ENCODE results near the gene TRPV6.

The TRPV6 gene

GRCh38 chr7:142868188-142868985 lies 17.2 kb downstream of the TRPV6 start:
- DNase-seq (ENCODE audit: low spot score) = no peak

- DNase-seq (ENCODE audit: low spot score) = no peak
These were observed 18.0 kb downstream of the TRPV6 start for GRCh38 chr7:142867398-142868187.

GRCh38 chr7:142867097-142867378 lies 18.5 kb downstream of the TRPV6 start:
- no peak for DNase-seq (ENCODE audit: low spot score)

GRCh38 chr7:142866361-142867096 lies 19.0 kb downstream of the TRPV6 start:
- peak; percentile 28 for DNase-seq (ENCODE audit: low spot score)

- no peak for DNase-seq (ENCODE audit: low spot score)
These were observed 19.8 kb downstream of the TRPV6 start for GRCh38 chr7:142865766-142866165.

- no peak for DNase-seq (ENCODE audit: low spot score)
These were observed 20.4 kb downstream of the TRPV6 start for GRCh38 chr7:142864980-142865747.

GRCh38 chr7:142863891-142864685 lies 21.5 kb downstream of the TRPV6 start:
- no peak for DNase-seq (ENCODE audit: low spot score)

- DNase-seq (ENCODE audit: low spot score) = no peak
These were observed 22.7 kb downstream of the TRPV6 start for GRCh38 chr7:142862786-142863400.

GRCh38 chr7:142862351-142862750 lies 23.2 kb downstream of the TRPV6 start:
- no peak for DNase-seq (ENCODE audit: low spot score)

- DNase-seq (ENCODE audit: low spot score) = no peak
These were observed 24.6 kb downstream of the TRPV6 start for GRCh38 chr7:142860968-142861367.

- DNase-seq (ENCODE audit: low spot score) = no peak
These were observed 25.7 kb downstream of the TRPV6 start for GRCh38 chr7:142859829-142860228.

- DNase-seq (ENCODE audit: low spot score) = no peak
These were observed 26.1 kb downstream of the TRPV6 start for GRCh38 chr7:142859411-142859810.

- no peak for DNase-seq (ENCODE audit: low spot score)
These were observed 27.9 kb downstream of the TRPV6 start for GRCh38 chr7:142857625-142858024.

GRCh38 chr7:142856565-142857245 lies 28.8 kb downstream of the TRPV6 start:
- DNase-seq (ENCODE audit: low spot score) = no peak

GRCh38 chr7:142855756-142856564 lies 29.6 kb downstream of the TRPV6 start:
- no peak for DNase-seq (ENCODE audit: low spot score)

- no peak for DNase-seq (ENCODE audit: low spot score)
These were observed 30.3 kb downstream of the TRPV6 start for GRCh38 chr7:142855114-142855743.

GRCh38 chr7:142854372-142855113 lies 31.0 kb downstream of the TRPV6 start, which contains the start of gene EPHB6:
TSS of gene EPHB6 (plus strand) at chr7:142855076. CDS start at chr7:142863228, 8,152 bp downstream.
- peak; percentile 52 for DNase-seq (ENCODE audit: low spot score)
